ENCODE measurements around the gene SND1.

DNA sequence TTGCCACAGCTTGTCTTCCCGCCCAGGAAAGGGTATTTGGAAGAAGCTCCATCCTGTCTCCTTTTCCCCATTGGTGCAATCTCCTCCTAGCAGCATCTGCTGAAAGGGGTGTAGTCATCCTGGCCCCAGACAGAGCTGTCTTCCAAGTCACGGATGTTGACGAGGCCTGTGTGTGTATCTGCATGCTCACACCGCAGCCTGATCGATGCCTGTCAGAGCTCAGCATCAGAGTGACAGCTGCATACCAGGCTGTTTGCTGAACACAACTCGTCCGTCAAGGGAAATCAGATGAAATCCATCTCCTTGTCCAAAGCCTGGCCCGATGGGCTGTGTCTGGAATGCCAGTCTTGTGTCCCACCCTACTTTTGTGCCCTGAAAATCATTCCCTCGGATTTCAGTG is 400.4 kb downstream of the SND1 start:
- no peak for TF ChIP-seq POLR2A (IDR thresholded peaks at IDR 0.05)
- TF ChIP-seq CTCF (IDR thresholded peaks at IDR 0.05): no peak

Measured in esophagus squamous epithelium (tissue), 4 donors.